IgD-negative memory B cell (primary cell): ENCODE data around the gene MAN1C1. TPM values are rescaled to one million over a fixed set of nuclear protein-coding genes. Genes with fewer than 3 reads are reported as not detected.

Experiments
- H3K27ac Mint-ChIP-seq, 3 donors: one replicate each; pipeline ENCODE4 v1.8.0; 2020 to 2022; ENCODE audit warnings: mild to moderate bottlenecking in 3 of 3, mixed read lengths in 3 of 3, moderate library complexity in 1 of 3
- H3K27me3 Mint-ChIP-seq: one replicate; pipeline ENCODE4 v1.8.0; 2021; ENCODE audit warnings: mixed read lengths
- H3K36me3 Mint-ChIP-seq: one replicate; pipeline ENCODE4 v1.8.0; 2020; ENCODE audit warnings: mild to moderate bottlenecking, mixed read lengths
- H3K4me1 Mint-ChIP-seq, 3 donors: one replicate each; pipeline ENCODE4 v1.8.0; 2020 to 2022; ENCODE audit warnings: mixed read lengths in 3 of 3, mild to moderate bottlenecking in 1 of 3
- H3K4me3 Mint-ChIP-seq, 4 donors: one replicate each; pipeline ENCODE4 v1.8.0; 2020 to 2022; ENCODE audit warnings: mild to moderate bottlenecking in 4 of 4, mixed read lengths in 4 of 4, moderate library complexity in 3 of 4
- H3K9me3 Mint-ChIP-seq, 3 donors: one replicate each; pipeline ENCODE4 v1.8.0; 2020 to 2021; ENCODE audit warnings: mixed read lengths in 3 of 3, mild to moderate bottlenecking in 1 of 3
- polyA plus RNA-seq: library from polyadenylated mRNA; unstranded; fragments of 300-500 nt; fragmentation: Illumina TruSeq; gene quantifications from one replicate; pipeline ENCODE4 v1.2.3, GENCODE V29; 2021

MAN1C1 gene
- polyA plus RNA-seq, 1 donor from 2014 or later = 0.49 TPM

GRCh38 chr1:25814549-25815087, 198.0 kb downstream of the MAN1C1 start:
- Mint-ChIP-seq H3K27me3 (no peaks in the 10 kb centered on the region), H3K4me3 (peak overlapping the region in 1 of 4 donors; percentile 59), H3K4me1 (peaks cover 3 to 15% (median 8%) of the 10 kb centered on the region in 3 donors), H3K27ac (no peak overlapping the region), H3K9me3 (no peaks in the 10 kb centered on the region), H3K36me3 (no peaks in the 10 kb centered on the region)

GRCh38 chr1:25815208-25816111, 198.9 kb downstream of the MAN1C1 start:
- peaks cover 0 to 9% (median 8%) of the 10 kb centered on the region in 3 donors for H3K4me1 Mint-ChIP-seq
- H3K27ac Mint-ChIP-seq = peak overlapping the region in 1 of 3 donors; percentile 48
- H3K27me3 Mint-ChIP-seq = no peaks in the 10 kb centered on the region
- H3K9me3 Mint-ChIP-seq = no peaks in the 10 kb centered on the region
- H3K36me3 Mint-ChIP-seq = no peaks in the 10 kb centered on the region
- peak overlapping the region in 1 of 4 donors; percentile 59 for H3K4me3 Mint-ChIP-seq

- no peaks in the 10 kb centered on the region for H3K9me3 Mint-ChIP-seq
- no peaks in the 10 kb centered on the region for H3K36me3 Mint-ChIP-seq
- H3K4me3 Mint-ChIP-seq = peak overlapping the region in 1 of 4 donors; percentile 48
- H3K27ac Mint-ChIP-seq = peak overlapping the region in 1 of 3 donors; percentile 48
- H3K27me3 Mint-ChIP-seq = no peaks in the 10 kb centered on the region
- peaks cover 7 to 14% (median 9%) of the 10 kb centered on the region in 3 donors for H3K4me1 Mint-ChIP-seq
Measured at GRCh38 chr1:25816112-25816718, 199.6 kb downstream of the MAN1C1 start.

- no peaks in the 10 kb centered on the region for H3K36me3 Mint-ChIP-seq
- H3K4me1 Mint-ChIP-seq = peaks cover 7 to 22% (median 17%) of the 10 kb centered on the region in 3 donors
- H3K27me3 Mint-ChIP-seq = no peaks in the 10 kb centered on the region
- H3K27ac Mint-ChIP-seq = peak overlapping the region in 2 of 3 donors; percentile 9 to 87
- H3K9me3 Mint-ChIP-seq = no peaks in the 10 kb centered on the region
- H3K4me3 Mint-ChIP-seq = peak overlapping the region; percentile 47 to 98 (median 86)
Measured at GRCh38 chr1:25817840-25818501, 201.4 kb downstream of the MAN1C1 start.

GRCh38 chr1:25818569-25818968, 202.0 kb downstream of the MAN1C1 start:
- H3K4me1 Mint-ChIP-seq = peaks cover 7 to 23% (median 17%) of the 10 kb centered on the region in 3 donors
- peak overlapping the region; percentile 87 to 93 (median 90) for H3K27ac Mint-ChIP-seq
- no peaks in the 10 kb centered on the region for H3K36me3 Mint-ChIP-seq
- H3K27me3 Mint-ChIP-seq = no peaks in the 10 kb centered on the region
- no peaks in the 10 kb centered on the region for H3K9me3 Mint-ChIP-seq
- H3K4me3 Mint-ChIP-seq = peak overlapping the region; percentile 47 to 98 (median 86)

- Mint-ChIP-seq H3K27me3 (no peaks in the 10 kb centered on the region), H3K9me3 (no peaks in the 10 kb centered on the region), H3K36me3 (no peaks in the 10 kb centered on the region), H3K4me1 (peaks cover 7 to 25% (median 17%) of the 10 kb centered on the region in 3 donors), H3K27ac (peak within 1 kb of the TSS; percentile 87 to 93 (median 90)), H3K4me3 (peak within 1 kb of the TSS; percentile 89 to 98 (median 97))
Measured at GRCh38 chr1:25819491-25820246, 203.1 kb downstream of the MAN1C1 start, which contains the start of gene MTFR1L. TSS of gene MTFR1L (plus strand) at chr1:25819954. CDS start at chr1:25823105, 3,151 bp downstream.

GRCh38 chr1:25820247-25821111, 203.9 kb downstream of the MAN1C1 start:
- Mint-ChIP-seq H3K27me3 (no peaks in the 10 kb centered on the region), H3K4me1 (peaks cover 7 to 25% (median 17%) of the 10 kb centered on the region in 3 donors)

GRCh38 chr1:25821112-25821476, 204.5 kb downstream of the MAN1C1 start:
- Mint-ChIP-seq H3K4me3 (peak overlapping the region; percentile 85 to 97 (median 91)), H3K9me3 (no peaks in the 10 kb centered on the region), H3K4me1 (peaks cover 7 to 25% (median 17%) of the 10 kb centered on the region in 3 donors), H3K27ac (peak overlapping the region in 2 of 3 donors; percentile 57 to 69), H3K36me3 (no peaks in the 10 kb centered on the region), H3K27me3 (no peaks in the 10 kb centered on the region)

More at GRCh38 chr1:25820247-25821111, 203.9 kb downstream of the MAN1C1 start:
- Mint-ChIP-seq H3K36me3 (no peaks in the 10 kb centered on the region), H3K27ac (peak overlapping the region; percentile 87 to 93 (median 90)), H3K9me3 (no peaks in the 10 kb centered on the region), H3K4me3 (peak overlapping the region; percentile 89 to 98 (median 97))

- Mint-ChIP-seq H3K4me1 (peaks cover 7 to 25% (median 17%) of the 10 kb centered on the region in 3 donors), H3K27ac (no peak overlapping the region), H3K9me3 (no peaks in the 10 kb centered on the region), H3K4me3 (peak overlapping the region; percentile 63 to 96 (median 86)), H3K36me3 (peaks cover 1% of the 10 kb centered on the region), H3K27me3 (no peaks in the 10 kb centered on the region)
Measured at GRCh38 chr1:25821630-25822091, 205.1 kb downstream of the MAN1C1 start.

- peaks cover 6 to 17% (median 12%) of the 10 kb centered on the region in 3 donors for H3K4me1 Mint-ChIP-seq
- H3K9me3 Mint-ChIP-seq = no peaks in the 10 kb centered on the region
- no peak overlapping the region for H3K27ac Mint-ChIP-seq
- peaks cover 5% of the 10 kb centered on the region for H3K36me3 Mint-ChIP-seq
- H3K4me3 Mint-ChIP-seq = no peak overlapping the region
- H3K27me3 Mint-ChIP-seq = no peaks in the 10 kb centered on the region
Measured at GRCh38 chr1:25825605-25826004, 209.0 kb downstream of the MAN1C1 start.

GRCh38 chr1:25826571-25826970, 210.0 kb downstream of the MAN1C1 start:
- Mint-ChIP-seq H3K9me3 (no peaks in the 10 kb centered on the region), H3K4me1 (peaks cover 0 to 8% (median 4%) of the 10 kb centered on the region in 3 donors), H3K36me3 (peaks cover 5% of the 10 kb centered on the region), H3K4me3 (no peak overlapping the region), H3K27ac (no peak overlapping the region), H3K27me3 (no peaks in the 10 kb centered on the region)

- Mint-ChIP-seq H3K4me3 (no peak overlapping the region), H3K27me3 (no peaks in the 10 kb centered on the region), H3K27ac (no peak overlapping the region), H3K36me3 (peaks cover 5% of the 10 kb centered on the region), H3K9me3 (no peaks in the 10 kb centered on the region), H3K4me1 (peaks cover 0 to 3% (median 0%) of the 10 kb centered on the region in 3 donors)
Measured at GRCh38 chr1:25828491-25828890, 211.9 kb downstream of the MAN1C1 start.

- no peaks in the 10 kb centered on the region for H3K9me3 Mint-ChIP-seq
- H3K4me3 Mint-ChIP-seq = no peak overlapping the region
- H3K36me3 Mint-ChIP-seq = peaks cover 5% of the 10 kb centered on the region
- H3K27ac Mint-ChIP-seq = no peak overlapping the region
- no peaks in the 10 kb centered on the region for H3K4me1 Mint-ChIP-seq
- H3K27me3 Mint-ChIP-seq = no peaks in the 10 kb centered on the region
Measured at GRCh38 chr1:25829046-25829445, 212.5 kb downstream of the MAN1C1 start.
